ENCODE measurements around the gene LSS.

- no peak for TF ChIP-seq JUN (IDR thresholded peaks at IDR 0.05; ENCODE audit: borderline replicate concordance, insufficient read depth, insufficient read length, low read depth)
- TF ChIP-seq CTCF (IDR thresholded peaks at IDR 0.05; ENCODE audit: extremely low read depth in 1 of 2, insufficient read depth in 1 of 2, low read depth in 1 of 2, low read length in 2 of 2): no peak
These were observed 78.5 kb downstream of the LSS start for GRCh38 chr21:46150073-46150472.

Measured in endothelial cell of umbilical vein (primary cell).